Neutrophil (primary cell): ENCODE data around the gene POLR1C.

Experiments
- H3K27ac ChIP-seq: fragments of 200-600 bp; sonication (generic); 2 replicates; pipeline ENCODE4 v1.5.1; 2016; ENCODE audit warnings: mild to moderate bottlenecking, moderate library complexity
- H3K27me3 ChIP-seq: fragments of 200-600 bp; sonication (generic); 2 replicates; pipeline ENCODE4 v1.6.0; 2016; ENCODE audit warnings: mild to moderate bottlenecking
- H3K36me3 ChIP-seq: fragments of 200-600 bp; sonication (generic); 2 replicates; pipeline ENCODE4 v1.5.1; 2017
- H3K4me1 ChIP-seq, 2 experiments: fragments of 200-600 bp in 1 of 2; sonication (generic) in 1 of 2; 1 replicate in 1 of 2; 2 replicates in 1 of 2; pipeline versions ENCODE4 v1.5.1 to v1.6.1; 2013 to 2016; ENCODE audit warnings: low read depth in 1 of 2, low read length in 1 of 2, mild to moderate bottlenecking in 1 of 2, moderate library complexity in 1 of 2; ENCODE audit not compliant: control insufficient read depth in 1 of 2, insufficient read depth in 1 of 2
- H3K4me3 ChIP-seq, 2 experiments: fragments of 200-600 bp in 1 of 2; sonication (generic) in 1 of 2; 1 replicate in 1 of 2; 2 replicates in 1 of 2; pipeline ENCODE4 v1.5.1; 2013 to 2016; ENCODE audit warnings: low read depth in 1 of 2, low read length in 1 of 2, mild to moderate bottlenecking in 1 of 2, moderate library complexity in 1 of 2
- H3K9me3 ChIP-seq: fragments of 200-600 bp; sonication (generic); 2 replicates; pipeline ENCODE4 v1.5.1; 2016
- CTCF ChIP-seq: fragments of 200-600 bp; sonication (generic); IDR thresholded peaks from 2 replicates; pipeline ENCODE4 v1.5.1; 2016; ENCODE audit warnings: antibody characterized with exemption

Gene POLR1C

GRCh38 chr6:43469947-43470346 lies 46.9 kb upstream of the POLR1C start:
- H3K4me3 ChIP-seq = no peak overlapping the region
- no peaks in the 10 kb centered on the region for H3K4me1 ChIP-seq
- H3K27me3 ChIP-seq = peaks cover 54% of the 10 kb centered on the region
- H3K27ac ChIP-seq = no peak overlapping the region
- H3K9me3 ChIP-seq = no peaks in the 10 kb centered on the region
- TF ChIP-seq CTCF = no peak
- no peaks in the 10 kb centered on the region for H3K36me3 ChIP-seq

GRCh38 chr6:43471399-43471798 lies 45.5 kb upstream of the POLR1C start:
- Histone ChIP-seq H3K27me3 (peaks cover 50% of the 10 kb centered on the region), H3K4me3 (no peak overlapping the region), H3K4me1 (no peaks in the 10 kb centered on the region), H3K36me3 (no peaks in the 10 kb centered on the region), H3K27ac (no peak overlapping the region), H3K9me3 (no peaks in the 10 kb centered on the region)
- no peak for TF ChIP-seq CTCF

- Histone ChIP-seq H3K27me3 (peaks cover 39% of the 10 kb centered on the region), H3K9me3 (no peaks in the 10 kb centered on the region), H3K27ac (no peak overlapping the region), H3K36me3 (no peaks in the 10 kb centered on the region), H3K4me3 (no peak overlapping the region), H3K4me1 (peaks cover 4% of the 10 kb centered on the region in 2 experiments)
- no peak for TF ChIP-seq CTCF
Observed at GRCh38 chr6:43472515-43472914, 44.4 kb upstream of the POLR1C start.

GRCh38 chr6:43475516-43475915 lies 41.4 kb upstream of the POLR1C start:
- Histone ChIP-seq H3K36me3 (no peaks in the 10 kb centered on the region), H3K4me3 (no peak overlapping the region), H3K9me3 (no peaks in the 10 kb centered on the region), H3K4me1 (peaks cover 10 to 15% of the 10 kb centered on the region in 2 experiments), H3K27me3 (peaks cover 17% of the 10 kb centered on the region), H3K27ac (no peak overlapping the region)
- no peak for TF ChIP-seq CTCF

- Histone ChIP-seq H3K9me3 (no peaks in the 10 kb centered on the region), H3K4me1 (peaks cover 10 to 15% of the 10 kb centered on the region in 2 experiments), H3K27ac (no peak overlapping the region), H3K36me3 (no peaks in the 10 kb centered on the region), H3K27me3 (peaks cover 8% of the 10 kb centered on the region), H3K4me3 (peak overlapping the region; percentile 64 to 79)
- TF ChIP-seq CTCF = no peak
Observed at GRCh38 chr6:43476746-43477145, 40.1 kb upstream of the POLR1C start.
